SU-DHL-6 (cell line): ENCODE data around the gene CNTF.

Source experiments
- EZH2phosphoT487 ChIP-seq: fragments of 200-600 bp; sonication (generic), shearing (Covaris generic); conservative IDR thresholded peaks from 2 replicates; pipeline ENCODE4 v1.6.1; 2018; ENCODE audit warnings: mild to moderate bottlenecking, antibody characterized with exemption, low read length, moderate library complexity, mixed read lengths
- TF ChIP-seq, protein P1 (sequence below): fragments of 200-600 bp; sonication (generic); IDR thresholded peaks from one replicate; pipeline ENCODE4 v1.5.1; 2017; ENCODE audit warnings: antibody characterized with exemption, mild to moderate bottlenecking, low read length, moderate library complexity; ENCODE audit not compliant: insufficient read depth, poor library complexity, severe bottlenecking

DNA sequence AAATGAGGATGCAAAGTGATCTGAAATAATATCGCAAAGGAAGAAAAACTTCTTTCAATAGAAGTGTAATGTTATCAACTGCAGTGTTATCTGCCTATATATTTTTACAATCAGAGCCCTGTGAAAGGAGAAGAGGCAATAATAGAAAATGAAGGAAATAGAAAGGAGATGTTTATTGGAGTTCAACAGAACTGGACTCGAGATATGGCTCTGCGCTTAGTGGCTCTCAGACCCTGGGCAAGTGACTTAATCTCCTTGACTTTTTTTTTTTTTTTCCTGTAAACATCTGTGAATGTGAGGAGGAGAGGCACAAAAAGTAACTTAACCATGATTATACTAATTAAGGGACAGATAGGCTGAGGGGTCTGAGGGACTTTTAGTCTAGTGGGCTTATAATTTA lies 18.9 kb downstream of the CNTF start:
- TF ChIP-seq, protein P1, sequence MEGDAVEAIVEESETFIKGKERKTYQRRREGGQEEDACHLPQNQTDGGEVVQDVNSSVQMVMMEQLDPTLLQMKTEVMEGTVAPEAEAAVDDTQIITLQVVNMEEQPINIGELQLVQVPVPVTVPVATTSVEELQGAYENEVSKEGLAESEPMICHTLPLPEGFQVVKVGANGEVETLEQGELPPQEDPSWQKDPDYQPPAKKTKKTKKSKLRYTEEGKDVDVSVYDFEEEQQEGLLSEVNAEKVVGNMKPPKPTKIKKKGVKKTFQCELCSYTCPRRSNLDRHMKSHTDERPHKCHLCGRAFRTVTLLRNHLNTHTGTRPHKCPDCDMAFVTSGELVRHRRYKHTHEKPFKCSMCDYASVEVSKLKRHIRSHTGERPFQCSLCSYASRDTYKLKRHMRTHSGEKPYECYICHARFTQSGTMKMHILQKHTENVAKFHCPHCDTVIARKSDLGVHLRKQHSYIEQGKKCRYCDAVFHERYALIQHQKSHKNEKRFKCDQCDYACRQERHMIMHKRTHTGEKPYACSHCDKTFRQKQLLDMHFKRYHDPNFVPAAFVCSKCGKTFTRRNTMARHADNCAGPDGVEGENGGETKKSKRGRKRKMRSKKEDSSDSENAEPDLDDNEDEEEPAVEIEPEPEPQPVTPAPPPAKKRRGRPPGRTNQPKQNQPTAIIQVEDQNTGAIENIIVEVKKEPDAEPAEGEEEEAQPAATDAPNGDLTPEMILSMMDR = no peak
- TF ChIP-seq EZH2phosphoT487 = no peak
